Astrocyte (in vitro differentiated cells and primary cell): ENCODE data around the gene CCDC157.
"Not testable (repeated sequence)": the region's sequence is repeated elsewhere in the genome, so short reads cannot be mapped to it uniquely, and the experiment has no call there.

Experiments used
- EZH2 ChIP-seq: IDR thresholded peaks from 2 replicates; pipeline ENCODE4 v1.6.1; 2012; ENCODE audit warnings: mild to moderate bottlenecking, low read length, inconsistent platforms; ENCODE audit not compliant: insufficient read depth
- TF ChIP-seq, protein P1 (sequence below): IDR thresholded peaks from 2 replicates; pipeline ENCODE4 v1.5.1; 2011; ENCODE audit warnings: low read depth, mild to moderate bottlenecking, inconsistent platforms, low read length, moderate library complexity; ENCODE audit not compliant: insufficient read depth

DNA sequence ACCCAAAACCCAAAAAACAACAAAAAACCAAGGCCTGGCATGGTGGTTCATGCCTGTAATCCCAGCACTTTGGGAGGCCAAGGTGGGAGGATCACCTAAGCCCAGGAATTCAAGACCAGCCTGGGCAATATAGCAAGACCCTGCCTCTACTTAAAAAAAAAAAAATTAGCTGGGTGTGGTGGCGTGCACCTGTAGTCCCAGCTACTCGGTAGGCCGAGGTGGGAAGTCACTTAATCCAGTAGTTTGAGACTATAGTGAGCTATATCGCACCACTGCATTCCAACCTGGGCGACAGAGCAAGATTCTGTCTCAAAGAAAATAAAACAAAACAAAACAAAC is 45.9 kb downstream of the CCDC157 start:
- TF ChIP-seq, protein P1, sequence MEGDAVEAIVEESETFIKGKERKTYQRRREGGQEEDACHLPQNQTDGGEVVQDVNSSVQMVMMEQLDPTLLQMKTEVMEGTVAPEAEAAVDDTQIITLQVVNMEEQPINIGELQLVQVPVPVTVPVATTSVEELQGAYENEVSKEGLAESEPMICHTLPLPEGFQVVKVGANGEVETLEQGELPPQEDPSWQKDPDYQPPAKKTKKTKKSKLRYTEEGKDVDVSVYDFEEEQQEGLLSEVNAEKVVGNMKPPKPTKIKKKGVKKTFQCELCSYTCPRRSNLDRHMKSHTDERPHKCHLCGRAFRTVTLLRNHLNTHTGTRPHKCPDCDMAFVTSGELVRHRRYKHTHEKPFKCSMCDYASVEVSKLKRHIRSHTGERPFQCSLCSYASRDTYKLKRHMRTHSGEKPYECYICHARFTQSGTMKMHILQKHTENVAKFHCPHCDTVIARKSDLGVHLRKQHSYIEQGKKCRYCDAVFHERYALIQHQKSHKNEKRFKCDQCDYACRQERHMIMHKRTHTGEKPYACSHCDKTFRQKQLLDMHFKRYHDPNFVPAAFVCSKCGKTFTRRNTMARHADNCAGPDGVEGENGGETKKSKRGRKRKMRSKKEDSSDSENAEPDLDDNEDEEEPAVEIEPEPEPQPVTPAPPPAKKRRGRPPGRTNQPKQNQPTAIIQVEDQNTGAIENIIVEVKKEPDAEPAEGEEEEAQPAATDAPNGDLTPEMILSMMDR = not testable (repeated sequence)
- not testable (repeated sequence) for TF ChIP-seq EZH2
